GM21737 (cell line): ENCODE measurements around the gene LGI1.

ENCODE experiments used
- ATAC-seq: cut with Tn5 transposase; IDR thresholded peaks from one replicate; pipeline ENCODE4 v1.9.1; 2021; ENCODE audit warnings: mild to moderate bottlenecking, moderate library complexity; ENCODE audit not compliant: unreplicated experiment

The LGI1 gene

GRCh38 chr10:93844979-93845626 lies 87.4 kb downstream of the LGI1 start:
- ATAC-seq, result no peak
